Mesothelial cell of epicardium (in vitro differentiated cells): Measurements from ENCODE around the gene LRRC71. TPM values are rescaled to one million over a fixed set of nuclear protein-coding genes. Genes with fewer than 3 reads are reported as not detected.
A peak's percentile ranks its signal among the peaks of the same experiment; 100 is the strongest.

ENCODE experiments used
- DNase-seq, 2 experiments: peaks; one replicate each; pipeline ENCODE4 v3.0.0; 2021; ENCODE audit warnings: low spot score in 2 of 2; ENCODE audit not compliant: unreplicated experiment in 2 of 2
- H3K27ac Mint-ChIP-seq: 2 replicates; pipeline ENCODE4 v1.8.0; 2021; ENCODE audit warnings: mixed read lengths
- H3K27me3 Mint-ChIP-seq: 2 replicates; pipeline ENCODE4 v1.8.0; 2021; ENCODE audit warnings: low read depth, mixed read lengths
- H3K36me3 Mint-ChIP-seq: 2 replicates; pipeline ENCODE4 v1.8.0; 2021; ENCODE audit warnings: mixed read lengths
- H3K4me1 Mint-ChIP-seq: 2 replicates; pipeline ENCODE4 v1.8.0; 2021; ENCODE audit warnings: mixed read lengths
- H3K4me3 Mint-ChIP-seq: 2 replicates; pipeline ENCODE4 v1.8.0; 2021; ENCODE audit warnings: mild to moderate bottlenecking, moderate library complexity, mixed read lengths
- H3K9me3 Mint-ChIP-seq: 2 replicates; pipeline ENCODE4 v1.8.0; 2021; ENCODE audit warnings: mixed read lengths
- total RNA-seq: library from RNA; stranded (reverse); gene quantifications from 3 replicates; pipeline ENCODE4 v1.2.1, GENCODE V29; 2021
- TF ChIP-seq, protein P1 (sequence below): fragments of 200-600 bp; sonication (generic); IDR thresholded peaks from one replicate; pipeline ENCODE4 v1.5.0; 2021; ENCODE audit warnings: antibody characterized with exemption; ENCODE audit not compliant: unreplicated experiment

The LRRC71 gene
- total RNA-seq, 1 donor from 2014 or later, result 0.34 TPM

DNA sequence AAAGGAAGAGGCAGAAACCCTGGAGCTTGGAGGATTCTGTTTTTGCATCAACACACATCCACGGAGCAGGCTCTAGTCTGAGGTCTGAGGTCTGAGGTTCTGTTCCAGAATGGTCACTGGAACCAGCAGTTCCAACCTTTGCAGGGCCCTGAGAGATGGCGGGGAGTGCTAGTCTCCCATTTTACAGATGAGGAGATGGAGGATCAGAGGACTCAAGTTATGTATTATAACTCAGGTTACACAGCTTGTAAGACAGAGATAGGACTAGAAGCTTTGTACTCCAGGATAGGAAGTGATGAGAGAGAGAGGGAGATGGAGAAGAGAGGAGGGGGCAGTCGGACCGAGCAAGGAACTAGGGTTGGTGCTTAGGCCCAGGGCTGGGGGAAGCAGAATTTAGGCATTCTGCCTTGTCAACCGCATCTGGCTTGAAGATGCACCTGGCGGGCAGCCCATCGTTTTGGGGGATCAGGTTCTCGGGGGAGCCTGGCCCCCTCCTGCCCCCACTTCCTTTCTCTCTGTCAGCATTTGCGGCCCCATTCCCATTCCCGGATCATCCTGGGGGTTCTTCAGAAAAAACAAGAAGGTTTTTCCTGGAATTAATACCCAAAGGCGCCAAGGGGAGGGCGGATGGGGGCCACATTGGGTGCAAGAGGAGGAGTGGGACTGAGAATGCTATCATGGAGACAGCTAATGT lies 21.3 kb upstream of the LRRC71 start:
- Mint-ChIP-seq H3K36me3 (no peaks in the 10 kb centered on the region), H3K9me3 (no peaks in the 10 kb centered on the region), H3K4me3 (no peak overlapping the region), H3K27ac (no peak overlapping the region), H3K27me3 (peaks cover 2% of the 10 kb centered on the region), H3K4me1 (peaks cover 51% of the 10 kb centered on the region)
- DNase-seq, result no peak
- TF ChIP-seq, protein P1, sequence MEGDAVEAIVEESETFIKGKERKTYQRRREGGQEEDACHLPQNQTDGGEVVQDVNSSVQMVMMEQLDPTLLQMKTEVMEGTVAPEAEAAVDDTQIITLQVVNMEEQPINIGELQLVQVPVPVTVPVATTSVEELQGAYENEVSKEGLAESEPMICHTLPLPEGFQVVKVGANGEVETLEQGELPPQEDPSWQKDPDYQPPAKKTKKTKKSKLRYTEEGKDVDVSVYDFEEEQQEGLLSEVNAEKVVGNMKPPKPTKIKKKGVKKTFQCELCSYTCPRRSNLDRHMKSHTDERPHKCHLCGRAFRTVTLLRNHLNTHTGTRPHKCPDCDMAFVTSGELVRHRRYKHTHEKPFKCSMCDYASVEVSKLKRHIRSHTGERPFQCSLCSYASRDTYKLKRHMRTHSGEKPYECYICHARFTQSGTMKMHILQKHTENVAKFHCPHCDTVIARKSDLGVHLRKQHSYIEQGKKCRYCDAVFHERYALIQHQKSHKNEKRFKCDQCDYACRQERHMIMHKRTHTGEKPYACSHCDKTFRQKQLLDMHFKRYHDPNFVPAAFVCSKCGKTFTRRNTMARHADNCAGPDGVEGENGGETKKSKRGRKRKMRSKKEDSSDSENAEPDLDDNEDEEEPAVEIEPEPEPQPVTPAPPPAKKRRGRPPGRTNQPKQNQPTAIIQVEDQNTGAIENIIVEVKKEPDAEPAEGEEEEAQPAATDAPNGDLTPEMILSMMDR, result no peak

GRCh38 chr1:156899956-156900718 lies 20.3 kb upstream of the LRRC71 start:
- Mint-ChIP-seq H3K27me3 (no peaks in the 10 kb centered on the region), H3K36me3 (no peaks in the 10 kb centered on the region), H3K4me3 (no peak overlapping the region), H3K4me1 (peaks cover 44% of the 10 kb centered on the region), H3K9me3 (no peaks in the 10 kb centered on the region), H3K27ac (peak overlapping the region; percentile 60)
- no peak for DNase-seq
- TF ChIP-seq, protein P1, result no peak

- Mint-ChIP-seq H3K9me3 (no peaks in the 10 kb centered on the region), H3K36me3 (no peaks in the 10 kb centered on the region), H3K4me3 (no peak overlapping the region), H3K27me3 (no peaks in the 10 kb centered on the region), H3K4me1 (peaks cover 35% of the 10 kb centered on the region), H3K27ac (peak overlapping the region; percentile 7)
- TF ChIP-seq, protein P1, result no peak
- no peak for DNase-seq
Observed at GRCh38 chr1:156900896-156901589, 19.4 kb upstream of the LRRC71 start.

DNA sequence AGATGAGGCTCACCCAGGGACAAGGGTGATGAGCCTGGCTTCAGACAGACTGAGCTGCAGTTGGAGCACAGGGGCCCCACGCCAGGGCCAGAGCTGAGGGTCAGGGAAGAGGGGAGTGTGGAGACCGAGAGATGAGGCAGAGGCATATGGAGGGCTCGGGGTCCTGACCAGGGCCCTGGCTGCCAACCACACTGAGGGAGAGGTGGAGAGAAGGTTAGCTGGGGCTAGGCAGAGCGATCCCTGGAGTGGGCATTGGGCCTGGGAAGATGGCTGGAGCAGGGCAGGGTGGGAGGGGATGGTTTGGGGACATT lies 18.9 kb upstream of the LRRC71 start:
- no peak for DNase-seq
- TF ChIP-seq, protein P1, result no peak
- H3K9me3 Mint-ChIP-seq, result no peaks in the 10 kb centered on the region
- no peaks in the 10 kb centered on the region for H3K36me3 Mint-ChIP-seq
- no peak overlapping the region for H3K4me3 Mint-ChIP-seq
- H3K27ac Mint-ChIP-seq, result peak overlapping the region; percentile 7
- H3K4me1 Mint-ChIP-seq, result peaks cover 30% of the 10 kb centered on the region
- H3K27me3 Mint-ChIP-seq, result no peaks in the 10 kb centered on the region

- no peaks in the 10 kb centered on the region for H3K36me3 Mint-ChIP-seq
- TF ChIP-seq, protein P1, result no peak
- H3K27ac Mint-ChIP-seq, result peak overlapping the region; percentile 34
- H3K9me3 Mint-ChIP-seq, result no peaks in the 10 kb centered on the region
- no peaks in the 10 kb centered on the region for H3K27me3 Mint-ChIP-seq
- no peak overlapping the region for H3K4me3 Mint-ChIP-seq
- DNase-seq, result no peak
- peaks cover 23% of the 10 kb centered on the region for H3K4me1 Mint-ChIP-seq
Observed at GRCh38 chr1:156901966-156902915, 18.2 kb upstream of the LRRC71 start.
